H1 (cell line): ENCODE results near the gene SEMA3B. TPM values are rescaled to one million over a fixed set of nuclear protein-coding genes. Genes with fewer than 3 reads are reported as not detected.

Experiments used
- CTCF ChIA-PET: fragments of 300-600 bp; sonication (Branson Sonifier 250); formaldehyde crosslinking; loops from one replicate; lab custom pipeline; 2021; ENCODE audit not compliant: partially characterized antibody; lab: Charles Lee
- POLR2A ChIA-PET: fragments of 300-600 bp; sonication (Branson Sonifier 250); formaldehyde crosslinking; loops from one replicate; lab custom pipeline; 2021; ENCODE audit warnings: inconsistent platforms; ENCODE audit not compliant: partially characterized antibody; lab: Charles Lee
- DNase-seq, 2 experiments: peaks; one replicate each; pipeline versions ENCODE4 v3.0.0 to v3.0.0-alpha.2; 2010 to 2022; ENCODE audit warnings: low spot score in 2 of 2, low read depth in 1 of 2, mixed read lengths in 1 of 2
- FAIRE-seq: peaks from 2 replicates; lab custom pipeline; 2011; peaks lifted over from hg19 to GRCh38; lab: Jason Lieb, UNC
- H2AFZ ChIP-seq: 2 replicates; pipeline ENCODE4 v1.8.1; 2012; ENCODE audit warnings: low read length, inconsistent platforms
- H2AK5ac ChIP-seq: 2 replicates; pipeline ENCODE4 v1.6.1; 2013; ENCODE audit warnings: low read depth, low read length
- H2BK120ac ChIP-seq: replicated peaks from 2 replicates; pipeline ENCODE3; 2013; ENCODE audit warnings: low read depth, low read length, inconsistent platforms
- H2BK12ac ChIP-seq: 2 replicates; pipeline ENCODE4 v1.6.1; 2013; ENCODE audit warnings: low read depth, low read length
- H2BK15ac ChIP-seq: 2 replicates; pipeline ENCODE4 v1.6.1; 2013; ENCODE audit warnings: low read length
- H2BK20ac ChIP-seq: 2 replicates; pipeline ENCODE4 v1.6.1; 2013; ENCODE audit warnings: low read length
- H2BK5ac ChIP-seq: 2 replicates; pipeline ENCODE4 v1.6.1; 2013; ENCODE audit warnings: low read depth, low read length
- H3K14ac ChIP-seq: 2 replicates; pipeline ENCODE4 v1.6.1; 2013; ENCODE audit warnings: inconsistent platforms; ENCODE audit not compliant: insufficient read length
- H3K18ac ChIP-seq: 2 replicates; pipeline ENCODE4 v1.6.1; 2013; ENCODE audit warnings: low read length; ENCODE audit errors: extremely low read depth
- H3K23ac ChIP-seq: 2 replicates; pipeline ENCODE4 v1.6.1; 2013; ENCODE audit warnings: inconsistent platforms; ENCODE audit not compliant: insufficient read length
- H3K23me2 ChIP-seq: 2 replicates; pipeline ENCODE4 v1.6.1; 2013; ENCODE audit warnings: low read depth, low read length
- H3K27ac ChIP-seq: 2 replicates; pipeline ENCODE4 v1.6.1; 2011; ENCODE audit warnings: low read depth, low read length, inconsistent platforms
- H3K27me3 ChIP-seq, 4 experiments: replicated peaks in 1 of 4; 1 replicate in 1 of 4; 2 replicates in 3 of 4; pipeline versions ENCODE4 v1.6.1 to v1.8.1; 2011 to 2013; ENCODE audit warnings: low read length in 3 of 4, mild to moderate bottlenecking in 3 of 4, inconsistent platforms in 2 of 4, mixed read lengths in 2 of 4, moderate library complexity in 1 of 4; ENCODE audit not compliant: control insufficient read depth in 3 of 4, insufficient read depth in 3 of 4; ENCODE audit errors: extremely low read depth in 1 of 4
- H3K36me3 ChIP-seq, 4 experiments: 2 replicates each; pipeline versions ENCODE4 v1.6.1 to v1.8.1; 2011 to 2013; ENCODE audit warnings: mild to moderate bottlenecking in 4 of 4, low read length in 3 of 4, moderate library complexity in 2 of 4, control low read depth in 1 of 4, inconsistent platforms in 1 of 4; ENCODE audit not compliant: insufficient read depth in 4 of 4, control insufficient read depth in 2 of 4
- H3K4ac ChIP-seq: replicated peaks from 2 replicates; pipeline ENCODE3; 2013; ENCODE audit warnings: low read length, low read depth, mixed read lengths, inconsistent platforms; ENCODE audit not compliant: insufficient read length
- H3K4me1 ChIP-seq, 4 experiments: replicated peaks in 1 of 4; 1 replicate in 1 of 4; 2 replicates in 3 of 4; pipeline versions ENCODE4 v1.6.1 to v1.8.1; 2011 to 2013; ENCODE audit warnings: low read length in 3 of 4, inconsistent platforms in 2 of 4, mixed read lengths in 1 of 4; ENCODE audit not compliant: insufficient read depth in 4 of 4, control insufficient read depth in 3 of 4
- H3K4me2 ChIP-seq, 2 experiments: 2 replicates each; pipeline versions ENCODE4 v1.6.1 to v1.8.1; 2011 to 2013; ENCODE audit warnings: low read depth in 2 of 2, low read length in 2 of 2, control low read depth in 1 of 2, inconsistent platforms in 1 of 2, mild to moderate bottlenecking in 1 of 2; ENCODE audit not compliant: insufficient read depth in 1 of 2
- H3K4me3 ChIP-seq, 4 experiments: fragments of 200-600, 300-600 bp in 1 of 4; sonication (generic), shearing (Covaris generic), sonication (Bioruptor Twin) in 1 of 4; 2 replicates each; pipeline versions ENCODE4 v1.5.1 to v1.8.1; 2011 to 2016; ENCODE audit warnings: low read length in 4 of 4, low read depth in 3 of 4, control low read depth in 2 of 4, inconsistent platforms in 2 of 4, mild to moderate bottlenecking in 2 of 4, mixed read lengths in 1 of 4, moderate library complexity in 1 of 4; ENCODE audit not compliant: insufficient read depth in 2 of 4; ENCODE audit errors: extremely low read depth in 1 of 4
- H3K56ac ChIP-seq: replicated peaks from 2 replicates; pipeline ENCODE3; 2013; ENCODE audit warnings: low read depth, mild to moderate bottlenecking, mixed read lengths, low read length, inconsistent platforms; ENCODE audit not compliant: insufficient read length
- H3K79me1 ChIP-seq: 2 replicates; pipeline ENCODE4 v1.6.1; 2013; ENCODE audit warnings: low read depth, low read length, control low read depth
- H3K79me2 ChIP-seq, 2 experiments: 2 replicates each; pipeline versions ENCODE4 v1.6.1 to v1.8.1; 2012 to 2013; ENCODE audit warnings: low read length in 2 of 2, mild to moderate bottlenecking in 2 of 2, inconsistent platforms in 1 of 2; ENCODE audit not compliant: insufficient read depth in 2 of 2, control insufficient read depth in 1 of 2
- H3K9ac ChIP-seq, 4 experiments: replicated peaks in 1 of 4; 1 replicate in 1 of 4; 2 replicates in 3 of 4; pipeline versions ENCODE4 v1.6.1 to v1.8.1; 2011 to 2013; ENCODE audit warnings: low read depth in 3 of 4, low read length in 3 of 4, control low read depth in 2 of 4, mild to moderate bottlenecking in 2 of 4, moderate library complexity in 2 of 4, inconsistent platforms in 1 of 4; ENCODE audit errors: extremely low read depth in 1 of 4
- H3K9me3 ChIP-seq, 2 experiments: 2 replicates each; pipeline versions ENCODE4 v1.6.1 to v1.8.1; 2012 to 2013; ENCODE audit warnings: mild to moderate bottlenecking in 2 of 2, moderate library complexity in 2 of 2, control low read depth in 1 of 2, inconsistent platforms in 1 of 2, low read depth in 1 of 2, low read length in 1 of 2, mixed read lengths in 1 of 2; ENCODE audit not compliant: insufficient read depth in 2 of 2
- H4K20me1 ChIP-seq, 2 experiments: replicated peaks in 1 of 2; 2 replicates each; pipeline versions ENCODE3 to v1.8.1; 2011 to 2013; ENCODE audit warnings: inconsistent platforms in 2 of 2, low read length in 2 of 2, mild to moderate bottlenecking in 1 of 2; ENCODE audit not compliant: insufficient read depth in 2 of 2, control insufficient read depth in 1 of 2
- H4K5ac ChIP-seq: 2 replicates; pipeline ENCODE4 v1.6.1; 2013; ENCODE audit warnings: low read length, low read depth, mixed read lengths, inconsistent platforms; ENCODE audit not compliant: insufficient read length
- H4K8ac ChIP-seq: 2 replicates; pipeline ENCODE4 v1.8.0; 2013; ENCODE audit warnings: mild to moderate bottlenecking, moderate library complexity, low read length, inconsistent platforms; ENCODE audit not compliant: insufficient read depth; ENCODE audit errors: extremely low read depth
- H4K91ac ChIP-seq: replicated peaks from 2 replicates; pipeline ENCODE3; 2013; ENCODE audit warnings: low read length, mixed read lengths, inconsistent platforms; ENCODE audit not compliant: insufficient read length
- BACH1 ChIP-seq: IDR thresholded peaks from 2 replicates; pipeline ENCODE4 v1.6.1; 2012; ENCODE audit warnings: low read length, improper control_type of control experiment
- CTBP2 ChIP-seq: IDR thresholded peaks from 2 replicates; pipeline ENCODE4 v1.7.0; 2011; ENCODE audit warnings: borderline replicate concordance, mild to moderate bottlenecking, moderate library complexity, mixed read lengths, low read length; ENCODE audit not compliant: insufficient read depth, insufficient read length
- GABPA ChIP-seq: IDR thresholded peaks from 2 replicates; pipeline ENCODE4 v1.6.1; 2011; ENCODE audit warnings: mild to moderate bottlenecking, low read length, moderate library complexity, borderline replicate concordance; ENCODE audit not compliant: insufficient read depth
- JUN ChIP-seq: IDR thresholded peaks from 2 replicates; pipeline ENCODE4 v1.6.1; 2011; ENCODE audit warnings: low read depth, mild to moderate bottlenecking, improper control_type of control experiment, low read length
- JUND ChIP-seq: IDR thresholded peaks from 2 replicates; pipeline ENCODE4 v1.6.1; 2011; ENCODE audit warnings: mild to moderate bottlenecking, improper control_type of control experiment, low read length
- KDM4A ChIP-seq: IDR thresholded peaks from one replicate; pipeline ENCODE4 v1.7.1; 2012; ENCODE audit warnings: low read depth, mild to moderate bottlenecking, moderate library complexity, low read length, inconsistent platforms; ENCODE audit not compliant: severe bottlenecking
- MAX ChIP-seq: IDR thresholded peaks from 2 replicates; pipeline ENCODE4 v1.6.1; 2012; ENCODE audit warnings: inconsistent platforms
- POLR2A ChIP-seq, 2 experiments: IDR thresholded peaks; 1 replicate in 1 of 2; 2 replicates in 1 of 2; pipeline ENCODE4 v1.6.1; 2011; ENCODE audit warnings: low read depth in 2 of 2, low read length in 2 of 2, mild to moderate bottlenecking in 2 of 2; ENCODE audit errors: control extremely low read depth in 1 of 2
- RAD21 ChIP-seq, 2 experiments: IDR thresholded peaks in 1 of 2; conservative IDR thresholded peaks in 1 of 2; 2 replicates each; pipeline ENCODE4 v1.6.1; 2011; ENCODE audit warnings: low read depth in 2 of 2, low read length in 2 of 2, improper control_type of control experiment in 1 of 2, inconsistent platforms in 1 of 2, mild to moderate bottlenecking in 1 of 2, moderate library complexity in 1 of 2
- RFX5 ChIP-seq: IDR thresholded peaks from 2 replicates; pipeline ENCODE4 v1.6.1; 2011; ENCODE audit warnings: low read depth, low read length, improper control_type of control experiment, borderline replicate concordance
- SIN3A ChIP-seq, 2 experiments: IDR thresholded peaks in 1 of 2; conservative IDR thresholded peaks in 1 of 2; 2 replicates each; pipeline ENCODE4 v1.6.1; 2011 to 2012; ENCODE audit warnings: low read length in 2 of 2, improper control_type of control experiment in 1 of 2, low read depth in 1 of 2, mild to moderate bottlenecking in 1 of 2
- SIRT6 ChIP-seq: IDR thresholded peaks from one replicate; pipeline ENCODE4 v1.7.1; 2012; ENCODE audit warnings: low read length, inconsistent platforms
- TCF12 ChIP-seq: IDR thresholded peaks from 2 replicates; pipeline ENCODE4 v1.6.1; 2011; ENCODE audit warnings: low read depth, mild to moderate bottlenecking, low read length
- whole genome bisulfite sequencing, 2 experiments: shearing (Covaris generic) in 1 of 2; methylation state at CpG; one replicate each; pipeline versions ENCODE4 v1.1.6 to v1.1.7; 2013 to 2015; ENCODE audit warnings: low lambda C conversion rate in 2 of 2, mixed read lengths in 2 of 2, inconsistent platforms in 1 of 2, low coverage in 1 of 2, missing lambda C conversion rate in 1 of 2; ENCODE audit not compliant: insufficient replicate concordance in 2 of 2, insufficient coverage in 1 of 2, insufficient read length in 1 of 2; ENCODE audit errors: extremely low coverage in 1 of 2, missing lambda C conversion rate in 1 of 2; 5-methylcytosine and 5-hydroxymethylcytosine counted together
- polyA plus RNA-seq, 7 experiments: library from polyadenylated mRNA; depleted of rRNA in 3 of 7; stranded (reverse) in 5 of 7; unstranded in 2 of 7; fragments of >200 nt in 5 of 7; fragments of 200-250 nt in 2 of 7; gene quantifications; 1 replicate in 5 of 7; 2 replicates in 1 of 7; 4 replicates in 1 of 7; pipeline versions ENCODE4 v1.2.1 to v1.2.3, GENCODE V29; 2011 to 2013; ENCODE audit warnings: missing spikeins in 2 of 7, mixed read lengths in 2 of 7
- total RNA-seq: library from RNA; stranded (reverse); fragmentation: NEBNext Ultra II Directional; extraction: Animal tissue kit (Norgen Biotek cat#: 25700); gene quantifications from 2 replicates; pipeline ENCODE4 v1.2.1, GENCODE V29; 2021

Gene SEMA3B
- total and polyA plus RNA-seq, 2 of the 8 experiments (the other 6 are each of a cell fraction or from before 2014, with no cell fraction given): 3.0 to 4.7 TPM

GRCh38 chr3:50265571-50265970 is 3.4 kb upstream of the SEMA3B start:
- Histone ChIP-seq H2BK120ac (no peak overlapping the region), H3K4me3 (no peak overlapping the region), H2BK12ac (peak overlapping the region; percentile 91), H4K20me1 (peaks cover 0 to 1% of the 10 kb centered on the region in 2 experiments), H3K4me1 (peaks cover 0 to 55% (median 42%) of the 10 kb centered on the region in 4 experiments; a peak in 6 of 7 replicates), H2BK5ac (peak overlapping the region; percentile 86), H3K56ac (no peak overlapping the region), H3K14ac (no peak overlapping the region), H3K9me3 (no peaks in the 10 kb centered on the region), H4K5ac (peak overlapping the region; percentile 74), H3K36me3 (no peaks in the 10 kb centered on the region), H4K91ac (peak overlapping the region; percentile 38), H3K27ac (peak overlapping the region; percentile 71), H3K79me1 (no peaks in the 10 kb centered on the region), H3K27me3 (no peaks in the 10 kb centered on the region; a peak in 2 of 7 replicates), H3K9ac (no peak overlapping the region), H2BK20ac (peak overlapping the region; percentile 95; the same call in 1 of the 2 replicates), H3K23me2 (peaks cover 4% of the 10 kb centered on the region; the same call in 1 of the 2 replicates), H3K18ac (peak overlapping the region; percentile 86; the same call in 1 of the 2 replicates), H2AK5ac (peak overlapping the region; percentile 29; the same call in 1 of the 2 replicates), H4K8ac (peak overlapping the region; percentile 82), H3K23ac (no peak overlapping the region), H3K4ac (peak overlapping the region; percentile 49), H2AFZ (no peak overlapping the region), H3K79me2 (no peaks in the 10 kb centered on the region), H3K4me2 (peak overlapping the region; percentile 46 to 58; a peak in 2 of 4 replicates), H2BK15ac (peak overlapping the region; percentile 95; the same call in 1 of the 2 replicates)
- CTCF ChIA-PET: interaction anchor here (0.9 to 53.5 kb wide), 9 partner anchors 8 to 96 kb away, joined by 3 to 2149 read pairs (median 25); partner anchors contain the start of genes GNAI2, GNAT1, HYAL2 and LSMEM2
- FAIRE-seq (no peak), DNase-seq (no peak)
- WGBS, 2 experiments: 93% methylated on average over 1 of the region's 1 CpG; no CpG with 5 or more reads in 1 of the 2 experiments
- POLR2A ChIA-PET: interaction anchor here (0.6 to 3.5 kb wide), 10 partner anchors 10 to 72 kb away, joined by 3 to 19 read pairs (median 4); partner anchors contain the start of genes GNAI2, HYAL3, LSMEM2 and NAA80
- TF ChIP-seq KDM4A (no peak), SIRT6 (no peak), POLR2A (IDR thresholded peaks at IDR 0.05; ENCODE audit: control extremely low read depth in 1 of 2, low read depth in 2 of 2, low read length in 2 of 2) (no peak), BACH1 (no peak), RFX5 (no peak), RAD21 (IDR thresholded peaks at IDR 0.05 in 1 of 2, conservative IDR thresholded peaks at IDR 0.05 in 1 of 2; ENCODE audit: low read depth in 2 of 2, low read length in 2 of 2) (no peak), MAX (no peak), SIN3A (conservative IDR thresholded peaks at IDR 0.05 in 1 of 2, IDR thresholded peaks at IDR 0.05 in 1 of 2; ENCODE audit: low read depth in 1 of 2, low read length in 2 of 2) (no peak), TCF12 (no peak), CTBP2 (no peak), JUND (no peak), GABPA (no peak), JUN (no peak)
